Brain microvascular endothelial cell (primary cell): ENCODE measurements around the gene PHLPP1.

Source experiments
- DNase-seq: peaks from one replicate; pipeline ENCODE4 v3.0.0-alpha.2; 2020
- H3K27ac ChIP-seq: fragments of 250-450 bp; sonication (Bioruptor Pico); 2 replicates; pipeline ENCODE4 v1.5.1; 2020; ENCODE audit warnings: mild to moderate bottlenecking, moderate library complexity
- H3K27me3 ChIP-seq: fragments of 250-450 bp; sonication (Bioruptor Pico); replicated peaks from 2 replicates; pipeline ENCODE4 v1.5.1; 2020; ENCODE audit warnings: mild to moderate bottlenecking
- H3K36me3 ChIP-seq: fragments of 250-450 bp; sonication (Bioruptor Pico); replicated peaks from 2 replicates; pipeline ENCODE4 v1.5.1; 2020; ENCODE audit warnings: mild to moderate bottlenecking
- H3K4me3 ChIP-seq: 2 replicates; pipeline ENCODE4 v1.5.1; 2011; ENCODE audit warnings: low read depth, mild to moderate bottlenecking, control low read depth, low read length, moderate library complexity
- in situ Hi-C: cut with HindIII; loops from 2 replicates; pipeline ENCODE4 v1.10.0; 2017; ENCODE audit warnings: low sequenced_read_pairs, low pct_ligation_motif_present
- TF ChIP-seq, protein P1 (sequence below): IDR thresholded peaks from 2 replicates; pipeline ENCODE4 v1.5.1; 2011; ENCODE audit warnings: low read depth, mild to moderate bottlenecking, moderate library complexity, low read length, control low read depth, inconsistent platforms; ENCODE audit errors: missing control alignments

PHLPP1 gene

GRCh38 chr18:62834715-62835114 is 119.4 kb downstream of the PHLPP1 start:
- TF ChIP-seq, protein P1, sequence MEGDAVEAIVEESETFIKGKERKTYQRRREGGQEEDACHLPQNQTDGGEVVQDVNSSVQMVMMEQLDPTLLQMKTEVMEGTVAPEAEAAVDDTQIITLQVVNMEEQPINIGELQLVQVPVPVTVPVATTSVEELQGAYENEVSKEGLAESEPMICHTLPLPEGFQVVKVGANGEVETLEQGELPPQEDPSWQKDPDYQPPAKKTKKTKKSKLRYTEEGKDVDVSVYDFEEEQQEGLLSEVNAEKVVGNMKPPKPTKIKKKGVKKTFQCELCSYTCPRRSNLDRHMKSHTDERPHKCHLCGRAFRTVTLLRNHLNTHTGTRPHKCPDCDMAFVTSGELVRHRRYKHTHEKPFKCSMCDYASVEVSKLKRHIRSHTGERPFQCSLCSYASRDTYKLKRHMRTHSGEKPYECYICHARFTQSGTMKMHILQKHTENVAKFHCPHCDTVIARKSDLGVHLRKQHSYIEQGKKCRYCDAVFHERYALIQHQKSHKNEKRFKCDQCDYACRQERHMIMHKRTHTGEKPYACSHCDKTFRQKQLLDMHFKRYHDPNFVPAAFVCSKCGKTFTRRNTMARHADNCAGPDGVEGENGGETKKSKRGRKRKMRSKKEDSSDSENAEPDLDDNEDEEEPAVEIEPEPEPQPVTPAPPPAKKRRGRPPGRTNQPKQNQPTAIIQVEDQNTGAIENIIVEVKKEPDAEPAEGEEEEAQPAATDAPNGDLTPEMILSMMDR, result no peak
- H3K27me3 ChIP-seq, result no peaks in the 10 kb centered on the region
- H3K36me3 ChIP-seq, result no peaks in the 10 kb centered on the region
- no peak overlapping the region for H3K4me3 ChIP-seq
- no peak for DNase-seq
- in situ Hi-C loops, result no loop called here
- H3K27ac ChIP-seq, result no peak overlapping the region

- in situ Hi-C loops, result no loop called here
- TF ChIP-seq, protein P1, result no peak
- DNase-seq, result no peak
- Histone ChIP-seq H3K27ac (no peak overlapping the region), H3K36me3 (no peaks in the 10 kb centered on the region), H3K27me3 (no peaks in the 10 kb centered on the region), H3K4me3 (no peak overlapping the region)
These were observed 121.7 kb downstream of the PHLPP1 start for GRCh38 chr18:62837011-62837410.

- DNase-seq, result no peak
- no peaks in the 10 kb centered on the region for H3K27me3 ChIP-seq
- no peaks in the 10 kb centered on the region for H3K36me3 ChIP-seq
- H3K27ac ChIP-seq, result no peak overlapping the region
- TF ChIP-seq, protein P1, result no peak
- in situ Hi-C loops, result no loop called here
- no peak overlapping the region for H3K4me3 ChIP-seq
These were observed 123.2 kb downstream of the PHLPP1 start for GRCh38 chr18:62838475-62839098.

- Histone ChIP-seq H3K27me3 (no peaks in the 10 kb centered on the region), H3K36me3 (no peaks in the 10 kb centered on the region), H3K27ac (no peak overlapping the region), H3K4me3 (no peak overlapping the region)
- TF ChIP-seq, protein P1, result no peak
- DNase-seq, result no peak
- in situ Hi-C loops, result no loop called here
These were observed 124.8 kb downstream of the PHLPP1 start for GRCh38 chr18:62839874-62840713.

GRCh38 chr18:62841405-62841804 is 126.1 kb downstream of the PHLPP1 start:
- Histone ChIP-seq H3K27me3 (no peaks in the 10 kb centered on the region), H3K27ac (no peak overlapping the region), H3K4me3 (no peak overlapping the region), H3K36me3 (no peaks in the 10 kb centered on the region)
- TF ChIP-seq, protein P1, result no peak
- DNase-seq, result no peak
- in situ Hi-C loops, result no loop called here
